MCF 10A (cell line): ENCODE results near the gene MOGAT2. TPM values are rescaled to one million over a fixed set of nuclear protein-coding genes. Genes with fewer than 3 reads are reported as not detected.

Source experiments
- BruUV-seq: library from RNA; stranded (reverse); fragments of 400-500 nt; replicated peaks from 2 replicates; lab custom pipeline; 2021; lab: Mats Ljungman, UMichigan
- CTCF ChIA-PET: fragments of 300-600 bp; sonication (Branson Sonifier 250); formaldehyde crosslinking; extraction: SDS; loops from one replicate; lab custom pipeline; 2021; ENCODE audit warnings: antibody characterized with exemption, inconsistent platforms; lab: Yijun Ruan, JAX
- POLR2A ChIA-PET: fragments of 300-600, 350-650 bp; sonication (Branson Sonifier 250); formaldehyde crosslinking; extraction: SDS; loops from one replicate; lab custom pipeline; 2020; ENCODE audit warnings: antibody characterized with exemption, inconsistent platforms; lab: Yijun Ruan, JAX
- DNase-seq: peaks from one replicate; pipeline ENCODE4 v3.0.0-alpha.2; 2018; ENCODE audit not compliant: unreplicated experiment
- H3K27ac Mint-ChIP-seq: one replicate; pipeline ENCODE4 v1.8.0; 2022; ENCODE audit warnings: mild to moderate bottlenecking, low read depth, mixed read lengths; ENCODE audit not compliant: unreplicated experiment
- H3K27me3 Mint-ChIP-seq: one replicate; pipeline ENCODE4 v1.8.0; 2022; ENCODE audit warnings: mixed read lengths; ENCODE audit not compliant: insufficient read depth, unreplicated experiment
- H3K36me3 Mint-ChIP-seq: one replicate; pipeline ENCODE4 v1.8.0; 2022; ENCODE audit warnings: mild to moderate bottlenecking, moderate library complexity, mixed read lengths; ENCODE audit not compliant: insufficient read depth, unreplicated experiment
- H3K4me1 Mint-ChIP-seq: one replicate; pipeline ENCODE4 v1.8.0; 2022; ENCODE audit warnings: mixed read lengths; ENCODE audit not compliant: insufficient read depth, unreplicated experiment
- H3K4me3 Mint-ChIP-seq: one replicate; pipeline ENCODE4 v1.8.0; 2022; ENCODE audit warnings: mild to moderate bottlenecking, moderate library complexity, mixed read lengths; ENCODE audit not compliant: unreplicated experiment
- H3K9me3 Mint-ChIP-seq: one replicate; pipeline ENCODE4 v1.8.0; 2022; ENCODE audit warnings: mixed read lengths; ENCODE audit not compliant: unreplicated experiment
- CTCF ChIP-seq: fragments of 200-600 bp; IDR thresholded peaks from one replicate; pipeline ENCODE4 v1.8.0; 2022; ENCODE audit warnings: antibody characterized with exemption, mild to moderate bottlenecking; ENCODE audit not compliant: unreplicated experiment
- intact Hi-C: fragments of 100-400 bp; cut with micrococcal nuclease; formaldehyde crosslinking; loops from 2 replicates; pipeline ENCODE4 v1.14.1; 2022
- total RNA-seq: library from RNA; stranded (reverse); gene quantifications from 2 replicates; pipeline ENCODE4 v1.2.3, GENCODE V29; 2022

The MOGAT2 gene
- total RNA-seq, 1 experiment from 2014 or later = not detected

GRCh38 chr11:75759832-75760231 lies 42.2 kb downstream of the MOGAT2 start:
- H3K36me3 Mint-ChIP-seq = no peaks in the 10 kb centered on the region
- intact Hi-C loops = no loop called here
- BruUV-seq = no TSS peak
- no peaks in the 10 kb centered on the region for H3K27me3 Mint-ChIP-seq
- H3K27ac Mint-ChIP-seq = no peak overlapping the region
- no peak overlapping the region for H3K4me3 Mint-ChIP-seq
- no peak for DNase-seq
- H3K9me3 Mint-ChIP-seq = no peaks in the 10 kb centered on the region
- ChIA-PET CTCF (no interaction called here), POLR2A (no interaction called here)
- TF ChIP-seq CTCF = no peak
- peaks cover 25% of the 10 kb centered on the region for H3K4me1 Mint-ChIP-seq

- H3K27me3 Mint-ChIP-seq = no peaks in the 10 kb centered on the region
- TF ChIP-seq CTCF = no peak
- no TSS peak for BruUV-seq
- POLR2A ChIA-PET = interaction anchor here (1.1 kb wide), 1 partner anchor 10 kb away, joined by 3 read pairs; no protein-coding TSS in a partner anchor
- CTCF ChIA-PET = no interaction called here
- DNase-seq = no peak
- intact Hi-C loops = no loop called here
- peaks cover 25% of the 10 kb centered on the region for H3K4me1 Mint-ChIP-seq
- H3K4me3 Mint-ChIP-seq = no peak overlapping the region
- no peaks in the 10 kb centered on the region for H3K9me3 Mint-ChIP-seq
- H3K27ac Mint-ChIP-seq = no peak overlapping the region
- no peaks in the 10 kb centered on the region for H3K36me3 Mint-ChIP-seq
These were observed 42.6 kb downstream of the MOGAT2 start for GRCh38 chr11:75760243-75760642.

- intact Hi-C loops = no loop called here
- DNase-seq = peak; percentile 56
- Mint-ChIP-seq H3K27me3 (no peaks in the 10 kb centered on the region), H3K4me1 (peaks cover 25% of the 10 kb centered on the region), H3K27ac (no peak overlapping the region), H3K9me3 (no peaks in the 10 kb centered on the region), H3K36me3 (no peaks in the 10 kb centered on the region), H3K4me3 (no peak overlapping the region)
- CTCF ChIA-PET = no interaction called here
- no peak for TF ChIP-seq CTCF
- no TSS peak for BruUV-seq
- POLR2A ChIA-PET = interaction anchor here (1.1 kb wide), 1 partner anchor 9 kb away, joined by 3 read pairs; no protein-coding TSS in a partner anchor
These were observed 43.3 kb downstream of the MOGAT2 start for GRCh38 chr11:75760710-75761493.

- H3K9me3 Mint-ChIP-seq = no peaks in the 10 kb centered on the region
- ChIA-PET POLR2A (interaction anchor here (1.1 to 1.3 kb wide), 2 partner anchors 51 to 199 kb away, joined by 4 to 5 read pairs; no protein-coding TSS in a partner anchor), CTCF (interaction anchor here (1.5 to 1.7 kb wide), 3 partner anchors 41 to 56 kb away, joined by 3 to 4 read pairs (median 4); no protein-coding TSS in a partner anchor)
- no peak overlapping the region for H3K27ac Mint-ChIP-seq
- TF ChIP-seq CTCF = no peak
- no TSS peak for BruUV-seq
- H3K27me3 Mint-ChIP-seq = no peaks in the 10 kb centered on the region
- intact Hi-C loops = no loop called here
- no peak overlapping the region for H3K4me3 Mint-ChIP-seq
- no peaks in the 10 kb centered on the region for H3K36me3 Mint-ChIP-seq
- DNase-seq = no peak
- H3K4me1 Mint-ChIP-seq = peaks cover 25% of the 10 kb centered on the region
These were observed 44.5 kb downstream of the MOGAT2 start for GRCh38 chr11:75762158-75762557.
